Stomach (tissue), 9 donors: ENCODE data around the gene DOCK4. TPM values are rescaled to one million over a fixed set of nuclear protein-coding genes. Genes with fewer than 3 reads are reported as not detected.

Source experiments
- DNase-seq, 2 donors: peaks; one replicate each; pipeline versions ENCODE4 v3.0.0 to v3.0.0-alpha.2; 2013 to 2019
- H3K27ac ChIP-seq, 5 donors: fragments of 200-600 bp in 4 of 5; sonication (generic) in 4 of 5; one replicate each; pipeline ENCODE4 v1.5.1; 2013 to 2019; ENCODE audit warnings: mild to moderate bottlenecking in 1 of 5, moderate library complexity in 1 of 5
- H3K27me3 ChIP-seq, 3 donors: fragments of 200-600 bp; sonication (generic); one replicate each; pipeline ENCODE4 v1.5.1; 2017 to 2019; ENCODE audit warnings: mixed run types in 1 of 3
- H3K36me3 ChIP-seq, 4 donors: fragments of 200-600 bp; sonication (generic); 1 replicate in 3 of 4; 2 replicates in 1 of 4; pipeline ENCODE4 v1.5.1; 2016 to 2019
- H3K4me1 ChIP-seq, 4 donors: fragments of 200-600 bp; sonication (generic); one replicate each; pipeline ENCODE4 v1.5.1; 2016 to 2019
- H3K4me3 ChIP-seq, 4 donors: fragments of 200-600 bp; sonication (generic) in 3 of 4; one replicate each; pipeline ENCODE4 v1.5.1; 2016 to 2019; ENCODE audit warnings: mild to moderate bottlenecking in 1 of 4
- H3K9me3 ChIP-seq, 4 donors: fragments of 200-600 bp; sonication (generic); one replicate each; pipeline ENCODE4 v1.5.1; 2016 to 2019
- EP300 ChIP-seq: sonication (generic); formaldehyde crosslinking; IDR thresholded peaks from one replicate; pipeline ENCODE4 v1.6.1; 2017; ENCODE audit warnings: antibody characterized with exemption
- POLR2A ChIP-seq, 4 donors: fragments of 450-650 bp; IDR thresholded peaks; one replicate each; pipeline ENCODE4 v1.6.1; 2016; ENCODE audit warnings: antibody characterized with exemption in 4 of 4, control low read depth in 2 of 4, mild to moderate bottlenecking in 1 of 4, moderate library complexity in 1 of 4
- POLR2AphosphoS5 ChIP-seq, 3 donors: sonication (generic); formaldehyde crosslinking; IDR thresholded peaks; one replicate each; pipeline ENCODE4 v1.6.1; 2016; ENCODE audit warnings: antibody characterized with exemption in 3 of 3
- WGBS, 5 donors: extraction: QIAGEN DNeasy Blood & Tissue Kit in 3 of 5; methylation state at CpG; one replicate each; pipeline versions ENCODE4 v1.1.5 to v1.1.7; 2013 to 2018; 5-methylcytosine and 5-hydroxymethylcytosine counted together
- intact Hi-C: fragments of 100-400 bp; cut with DNase I; formaldehyde crosslinking; loops from one replicate; pipeline ENCODE4 v1.15.1; 2023; ENCODE audit warnings: low total_unique reads
- polyA plus RNA-seq, 3 donors: library from polyadenylated mRNA; stranded (reverse); fragments of 200-250 nt; gene quantifications; one replicate each; pipeline ENCODE4 v1.2.3, GENCODE V29; 2013
- total RNA-seq, 5 donors: library from RNA; depleted of rRNA; stranded (reverse); fragments of >200 nt; gene quantifications; one replicate each; pipeline versions ENCODE4 v1.1.0 to v1.2.3, GENCODE V29; 2014 to 2016
- TF ChIP-seq, protein P1 (sequence below), 7 experiments: fragments of 450-650 bp in 4 of 7; fragments of 200-600 bp in 3 of 7; sonication (generic) in 3 of 7; IDR thresholded peaks; one replicate each; pipeline ENCODE4 v1.5.1; 2016 to 2019; ENCODE audit warnings: antibody characterized with exemption in 7 of 7, control low read depth in 2 of 7, mild to moderate bottlenecking in 1 of 7
- donor health status: healthy with polysubstance abuse.
- donor health status: Bipolar disorder and iron deficiency.
- donor health status: healthy.

Gene DOCK4
- total and polyA plus RNA-seq, 8 donors, result 1.1 to 54.9 (median 16.4) TPM

DNA sequence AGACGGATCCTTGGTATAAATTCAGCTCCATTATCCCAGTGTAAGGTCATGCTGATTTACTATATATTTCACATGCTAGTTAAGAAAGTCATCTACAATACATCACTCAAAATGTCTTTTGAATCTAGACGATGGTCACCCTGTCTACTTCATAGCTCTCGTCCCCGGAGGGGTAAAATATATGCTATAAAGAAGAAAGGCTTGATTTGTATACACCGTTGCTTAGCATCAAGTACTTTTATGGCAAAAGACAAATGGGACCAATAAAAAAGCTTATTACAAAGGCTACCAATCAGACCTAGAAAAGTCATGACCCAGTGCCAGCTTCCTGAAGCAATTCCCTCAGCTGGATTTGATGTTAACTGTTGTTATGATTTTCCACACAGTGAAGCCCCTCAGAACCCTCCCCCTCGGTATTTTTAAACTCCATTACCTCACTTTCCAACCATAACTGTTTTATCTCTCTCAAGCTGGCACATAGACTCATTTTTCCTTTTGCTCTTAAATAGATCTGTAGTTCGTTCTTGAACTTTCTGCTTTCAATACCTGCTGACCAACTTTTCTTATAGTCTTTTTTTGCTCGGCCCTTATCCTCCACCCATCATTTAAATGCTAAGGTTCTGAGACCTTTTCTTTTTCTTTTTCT, 104.9 kb downstream of the DOCK4 start:
- H3K27me3 ChIP-seq, result no peaks in the 10 kb centered on the region
- H3K4me3 ChIP-seq, result no peak overlapping the region
- intact Hi-C loops, result no loop called here
- 68 to 82% (median 79%) methylated on average over 8 of the region's 8 CpGs for WGBS, 5 donors
- no peak overlapping the region for H3K27ac ChIP-seq
- H3K9me3 ChIP-seq, result no peaks in the 10 kb centered on the region
- TF ChIP-seq, protein P1, sequence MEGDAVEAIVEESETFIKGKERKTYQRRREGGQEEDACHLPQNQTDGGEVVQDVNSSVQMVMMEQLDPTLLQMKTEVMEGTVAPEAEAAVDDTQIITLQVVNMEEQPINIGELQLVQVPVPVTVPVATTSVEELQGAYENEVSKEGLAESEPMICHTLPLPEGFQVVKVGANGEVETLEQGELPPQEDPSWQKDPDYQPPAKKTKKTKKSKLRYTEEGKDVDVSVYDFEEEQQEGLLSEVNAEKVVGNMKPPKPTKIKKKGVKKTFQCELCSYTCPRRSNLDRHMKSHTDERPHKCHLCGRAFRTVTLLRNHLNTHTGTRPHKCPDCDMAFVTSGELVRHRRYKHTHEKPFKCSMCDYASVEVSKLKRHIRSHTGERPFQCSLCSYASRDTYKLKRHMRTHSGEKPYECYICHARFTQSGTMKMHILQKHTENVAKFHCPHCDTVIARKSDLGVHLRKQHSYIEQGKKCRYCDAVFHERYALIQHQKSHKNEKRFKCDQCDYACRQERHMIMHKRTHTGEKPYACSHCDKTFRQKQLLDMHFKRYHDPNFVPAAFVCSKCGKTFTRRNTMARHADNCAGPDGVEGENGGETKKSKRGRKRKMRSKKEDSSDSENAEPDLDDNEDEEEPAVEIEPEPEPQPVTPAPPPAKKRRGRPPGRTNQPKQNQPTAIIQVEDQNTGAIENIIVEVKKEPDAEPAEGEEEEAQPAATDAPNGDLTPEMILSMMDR (IDR thresholded peaks at IDR 0.05), result no peak
- TF ChIP-seq POLR2AphosphoS5 (IDR thresholded peaks at IDR 0.05) (no peak), EP300 (no peak), POLR2A (IDR thresholded peaks at IDR 0.05) (no peak)
- no peaks in the 10 kb centered on the region for H3K36me3 ChIP-seq
- no peak for DNase-seq
- H3K4me1 ChIP-seq, result peaks cover 0 to 11% (median 0%) of the 10 kb centered on the region in 4 donors

DNA sequence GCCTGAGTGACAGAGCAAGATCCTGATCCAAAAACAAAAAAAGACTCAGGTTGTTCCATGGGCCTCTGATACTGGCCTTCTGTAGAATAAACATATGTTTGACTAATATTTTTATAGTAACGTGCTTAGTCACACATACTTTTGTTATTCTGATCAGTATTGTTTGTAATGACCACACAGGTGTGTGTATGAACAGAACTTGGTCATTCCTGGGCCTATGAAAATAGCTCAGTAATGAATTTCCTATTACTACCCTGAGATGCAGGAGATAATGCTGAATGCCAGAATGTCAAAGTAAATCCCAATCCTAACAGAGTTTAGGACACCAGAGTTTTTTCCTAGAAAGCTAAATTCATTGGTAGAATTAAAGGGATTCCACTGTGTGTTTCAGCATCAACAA, 108.7 kb downstream of the DOCK4 start:
- Histone ChIP-seq H3K9me3 (no peaks in the 10 kb centered on the region), H3K4me3 (no peak overlapping the region), H3K27ac (no peak overlapping the region), H3K27me3 (no peaks in the 10 kb centered on the region), H3K4me1 (peaks cover 0 to 4% (median 0%) of the 10 kb centered on the region in 4 donors), H3K36me3 (no peaks in the 10 kb centered on the region)
- WGBS, 5 donors, result 34 to 52% (median 45%) methylated on average over 1 of the region's 1 CpG
- intact Hi-C loops, result no loop called here
- TF ChIP-seq POLR2A (IDR thresholded peaks at IDR 0.05) (no peak), EP300 (no peak), POLR2AphosphoS5 (IDR thresholded peaks at IDR 0.05) (no peak)
- TF ChIP-seq, protein P1 (IDR thresholded peaks at IDR 0.05), result no peak
- DNase-seq, result no peak

DNA sequence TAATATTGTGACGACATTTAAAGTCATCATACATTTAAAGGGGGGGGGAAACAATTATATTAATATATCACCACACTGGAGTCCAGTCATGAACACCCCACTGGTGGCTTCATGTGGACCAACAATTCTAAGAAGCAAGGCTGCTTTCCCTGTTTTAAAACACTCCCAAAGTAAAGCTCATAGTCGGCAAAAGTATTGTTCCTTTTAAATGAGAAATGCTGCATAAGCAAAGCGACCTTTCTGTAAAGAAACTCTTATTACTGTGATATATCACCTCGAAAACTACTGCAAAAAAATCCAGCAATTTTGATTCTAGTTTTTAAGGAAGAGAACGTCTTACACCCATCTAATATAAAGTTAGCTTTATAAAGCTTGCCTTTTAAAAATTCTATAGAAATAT, 112.8 kb downstream of the DOCK4 start:
- H3K9me3 ChIP-seq, result no peaks in the 10 kb centered on the region
- WGBS, 5 donors, result 87 to 92% (median 91%) methylated on average over 5 of the region's 5 CpGs
- no peak overlapping the region for H3K4me3 ChIP-seq
- H3K4me1 ChIP-seq, result peaks cover 0 to 4% (median 0%) of the 10 kb centered on the region in 4 donors
- intact Hi-C loops, result no loop called here
- no peak for DNase-seq
- no peaks in the 10 kb centered on the region for H3K27me3 ChIP-seq
- no peak overlapping the region for H3K27ac ChIP-seq
- TF ChIP-seq, protein P1 (IDR thresholded peaks at IDR 0.05), result no peak
- no peak for TF ChIP-seq POLR2A (IDR thresholded peaks at IDR 0.05)
- no peak for TF ChIP-seq EP300
- no peak for TF ChIP-seq POLR2AphosphoS5 (IDR thresholded peaks at IDR 0.05)
- no peaks in the 10 kb centered on the region for H3K36me3 ChIP-seq

DNA sequence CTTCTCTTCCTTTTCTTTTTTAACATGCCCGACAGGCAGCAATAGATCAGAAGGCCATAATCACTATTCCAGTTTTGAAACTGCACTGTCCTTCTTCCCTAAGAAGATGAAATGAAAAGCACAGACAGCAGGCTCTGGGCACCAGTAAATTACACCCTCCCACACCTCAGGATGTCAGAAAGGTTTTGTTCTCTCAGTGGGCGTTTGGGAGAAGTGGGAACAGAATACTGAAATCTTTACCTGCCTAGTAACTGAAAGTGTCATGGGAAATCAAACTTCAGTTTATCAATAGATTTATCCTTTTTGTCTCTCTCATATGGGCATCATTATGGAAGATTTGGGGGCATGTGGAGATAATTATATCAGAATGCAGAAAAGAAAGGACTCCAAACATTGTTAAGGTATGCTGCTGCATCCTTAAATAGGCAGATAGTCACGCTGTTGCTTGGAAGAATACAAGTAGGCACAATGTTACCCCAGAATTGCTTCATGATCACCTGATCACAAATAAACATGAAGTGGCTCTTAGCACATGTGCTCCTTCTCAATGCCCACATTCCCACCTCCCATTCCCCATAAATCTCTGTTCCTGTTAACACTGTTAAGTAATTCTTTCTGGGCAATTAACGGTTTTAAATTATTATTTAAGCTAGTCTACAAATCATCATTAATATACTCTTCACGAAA, 113.3 kb downstream of the DOCK4 start:
- Histone ChIP-seq H3K27ac (no peak overlapping the region), H3K27me3 (no peaks in the 10 kb centered on the region), H3K9me3 (no peaks in the 10 kb centered on the region), H3K4me1 (peaks cover 0 to 4% (median 0%) of the 10 kb centered on the region in 4 donors), H3K36me3 (no peaks in the 10 kb centered on the region), H3K4me3 (no peak overlapping the region)
- intact Hi-C loops, result no loop called here
- WGBS, 5 donors, result 88 to 89% (median 89%) methylated on average over 5 of the region's 5 CpGs
- DNase-seq, result no peak
- TF ChIP-seq, protein P1 (IDR thresholded peaks at IDR 0.05), result no peak
- TF ChIP-seq POLR2AphosphoS5 (IDR thresholded peaks at IDR 0.05) (no peak), EP300 (no peak), POLR2A (IDR thresholded peaks at IDR 0.05) (no peak)
